HG02885 (cell line): ENCODE results near the gene TMEM273.

Source experiments
- ATAC-seq: cut with Tn5 transposase; IDR thresholded peaks from one replicate; pipeline ENCODE4 v1.9.1; 2021; ENCODE audit warnings: mild to moderate bottlenecking; ENCODE audit not compliant: unreplicated experiment, poor library complexity

Gene TMEM273

GRCh38 chr10:49187950-49188761 lies at the start of gene TMEM273:
Gene TMEM273 (minus strand): TSS chr10:49188391. CDS start chr10:49188336, 55 bp downstream.
- ATAC-seq = peak; percentile 79

- no peak for ATAC-seq
Observed at GRCh38 chr10:49237985-49238384, 49.8 kb upstream of the TMEM273 start.

- no peak for ATAC-seq
Observed at GRCh38 chr10:49235392-49235791, 47.2 kb upstream of the TMEM273 start.

- ATAC-seq = no peak
Observed at GRCh38 chr10:49231086-49231820, 43.1 kb upstream of the TMEM273 start.

DNA sequence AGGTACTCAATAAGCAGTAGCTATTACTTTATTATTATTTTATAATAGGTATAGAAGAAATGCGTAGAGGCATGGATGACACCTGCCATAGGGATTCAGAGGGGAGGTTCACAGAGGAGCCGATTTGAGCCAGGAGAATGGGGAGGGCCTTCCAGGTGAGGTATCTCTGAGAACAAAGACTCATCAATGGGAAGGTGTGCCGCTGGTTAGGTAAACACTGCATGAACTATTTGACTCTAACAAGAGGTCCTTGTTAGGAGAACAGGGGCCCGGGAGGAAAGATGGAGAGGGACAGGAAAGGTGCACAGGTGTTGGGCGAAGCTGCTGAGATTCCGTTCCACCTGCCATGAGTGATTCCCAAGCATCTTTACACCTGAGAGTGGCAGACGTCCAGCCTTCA lies 41.8 kb upstream of the TMEM273 start:
- ATAC-seq = no peak

- ATAC-seq = no peak
Observed at GRCh38 chr10:49228677-49229076, 40.5 kb upstream of the TMEM273 start.

GRCh38 chr10:49227406-49227805 lies 39.2 kb upstream of the TMEM273 start:
- no peak for ATAC-seq

GRCh38 chr10:49226594-49226993 lies 38.4 kb upstream of the TMEM273 start:
- no peak for ATAC-seq

- ATAC-seq = no peak
Observed at GRCh38 chr10:49225218-49225876, 37.2 kb upstream of the TMEM273 start.

GRCh38 chr10:49223205-49223604 lies 35.0 kb upstream of the TMEM273 start:
- no peak for ATAC-seq

- no peak for ATAC-seq
Observed at GRCh38 chr10:49222170-49222569, 34.0 kb upstream of the TMEM273 start.

- ATAC-seq = no peak
Observed at GRCh38 chr10:49220679-49221078, 32.5 kb upstream of the TMEM273 start.

DNA sequence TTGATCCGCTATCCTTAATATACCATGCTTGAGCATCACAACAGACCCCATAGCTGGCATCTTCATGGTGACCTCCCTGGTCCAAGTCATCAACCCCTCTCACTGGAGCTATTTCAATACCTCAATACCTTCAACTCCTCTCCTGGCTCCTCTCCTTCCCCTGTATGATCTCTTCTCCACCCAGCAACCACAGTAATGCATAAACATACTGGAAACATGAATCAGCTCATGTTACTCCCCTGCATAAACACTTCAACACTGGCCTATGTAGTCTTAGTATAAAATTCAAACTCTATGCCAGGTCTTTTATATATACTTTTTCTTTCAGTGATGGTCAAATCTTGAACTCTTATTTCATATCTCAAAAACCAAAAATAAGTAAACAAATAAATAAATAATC lies 31.8 kb upstream of the TMEM273 start:
- no peak for ATAC-seq

DNA sequence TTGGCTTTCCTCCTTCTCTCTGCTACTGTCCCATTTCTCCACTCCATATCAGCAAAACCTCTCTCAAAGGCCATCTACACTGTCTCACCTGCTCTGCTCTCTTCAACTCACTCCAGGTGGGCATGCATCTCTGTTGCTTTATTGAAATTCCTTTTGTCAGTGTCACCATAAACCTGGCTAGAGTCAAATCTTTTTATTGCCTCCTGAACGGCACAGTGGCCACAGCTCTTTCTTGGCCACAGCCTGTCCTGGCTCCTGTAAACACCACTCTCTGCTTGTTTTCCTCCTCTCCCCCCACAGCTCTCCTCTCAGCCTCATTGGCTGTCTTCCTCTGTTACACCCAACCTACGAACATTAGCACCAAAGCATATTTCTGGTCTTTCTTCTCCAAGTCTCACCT lies 31.1 kb upstream of the TMEM273 start:
- no peak for ATAC-seq

- no peak for ATAC-seq
Observed at GRCh38 chr10:49218480-49218879, 30.3 kb upstream of the TMEM273 start.

- no peak for ATAC-seq
Observed at GRCh38 chr10:49217645-49218044, 29.5 kb upstream of the TMEM273 start.

DNA sequence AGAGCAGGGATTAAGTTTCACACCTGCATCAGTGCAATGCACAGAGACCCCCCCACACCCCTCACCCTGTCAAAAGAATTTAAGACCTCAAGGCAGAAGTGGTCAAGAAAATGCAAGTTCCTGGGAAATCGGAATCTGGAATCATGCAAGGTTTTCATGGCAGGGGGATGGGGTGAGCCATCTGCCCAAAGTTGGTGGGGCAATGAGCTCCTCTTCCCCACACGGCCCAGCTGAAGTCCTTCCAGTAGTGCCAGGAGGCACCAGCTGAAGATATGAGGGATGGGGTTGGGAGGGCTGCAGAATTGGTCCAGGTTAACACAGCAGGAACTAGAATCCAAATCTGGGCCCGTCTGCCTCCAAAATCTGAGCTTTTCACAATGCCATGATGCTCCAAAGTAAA lies 25.0 kb upstream of the TMEM273 start:
- ATAC-seq = no peak

GRCh38 chr10:49212783-49213182 lies 24.6 kb upstream of the TMEM273 start:
- no peak for ATAC-seq

- ATAC-seq = no peak
Observed at GRCh38 chr10:49212076-49212475, 23.9 kb upstream of the TMEM273 start.

DNA sequence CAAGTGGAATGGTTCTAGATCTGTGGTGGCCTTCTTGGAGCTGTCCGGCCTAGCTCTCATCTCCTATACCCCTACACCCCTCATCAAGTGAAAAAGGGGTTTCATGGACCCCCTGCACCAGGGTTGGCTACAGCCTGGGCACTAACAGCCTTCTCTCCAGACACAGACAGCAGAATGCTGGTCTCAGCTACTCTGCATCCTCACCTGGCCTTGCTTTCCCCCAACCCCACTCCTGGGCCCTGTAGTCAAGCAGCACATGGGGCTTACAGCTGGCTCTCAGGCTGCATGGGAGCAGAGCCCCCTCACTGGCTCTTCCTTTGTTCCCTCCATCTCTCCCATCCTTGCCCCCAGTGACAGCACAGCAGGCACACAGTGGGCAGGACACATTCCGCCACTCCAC lies 20.8 kb upstream of the TMEM273 start:
- no peak for ATAC-seq

GRCh38 chr10:49207936-49208487 lies 19.8 kb upstream of the TMEM273 start:
- no peak for ATAC-seq
